Trophoblast cell (in vitro differentiated cells and primary cell): ENCODE results near the gene CHRNE.
A peak's percentile ranks its signal among the peaks of the same experiment; 100 is the strongest.
"Not testable (repeated sequence)": the region's sequence is repeated elsewhere in the genome, so short reads cannot be mapped to it uniquely, and the experiment has no call there.

Experiments used
- DNase-seq, 2 donors: peaks; one replicate each; pipeline ENCODE4 v3.0.0-alpha.2; 2016
- H2AFZ ChIP-seq: 2 replicates; pipeline ENCODE4 v1.6.1; 2013; ENCODE audit warnings: low read length, moderate library complexity, mild to moderate bottlenecking; ENCODE audit not compliant: insufficient read depth, poor library complexity
- H2AK5ac ChIP-seq: 2 replicates; pipeline ENCODE4 v1.6.1; 2013; ENCODE audit warnings: mild to moderate bottlenecking, low read length
- H2BK120ac ChIP-seq: 2 replicates; pipeline ENCODE4 v1.6.1; 2013; ENCODE audit warnings: low read length, mild to moderate bottlenecking, moderate library complexity; ENCODE audit not compliant: insufficient read depth, poor library complexity
- H2BK12ac ChIP-seq: 2 replicates; pipeline ENCODE4 v1.6.1; 2013; ENCODE audit warnings: mild to moderate bottlenecking, low read length, moderate library complexity
- H2BK5ac ChIP-seq: 2 replicates; pipeline ENCODE4 v1.6.1; 2013; ENCODE audit warnings: low read length, low read depth, moderate library complexity, mild to moderate bottlenecking; ENCODE audit not compliant: poor library complexity
- H3K14ac ChIP-seq: 2 replicates; pipeline ENCODE4 v1.6.1; 2013; ENCODE audit warnings: mild to moderate bottlenecking, low read length
- H3K18ac ChIP-seq: 2 replicates; pipeline ENCODE4 v1.6.1; 2013; ENCODE audit warnings: mild to moderate bottlenecking, low read length
- H3K23ac ChIP-seq: 2 replicates; pipeline ENCODE4 v1.6.1; 2013; ENCODE audit warnings: low read length
- H3K27ac ChIP-seq: 2 replicates; pipeline ENCODE4 v1.5.1; 2013; ENCODE audit warnings: low read depth, mild to moderate bottlenecking, inconsistent platforms, low read length, moderate library complexity
- H3K27me3 ChIP-seq: 2 replicates; pipeline ENCODE4 v1.6.1; 2013; ENCODE audit warnings: inconsistent platforms, mild to moderate bottlenecking, low read length, moderate library complexity; ENCODE audit not compliant: insufficient read depth
- H3K36me3 ChIP-seq, 2 experiments: 1 replicate in 1 of 2; 2 replicates in 1 of 2; pipeline ENCODE4 v1.6.1; 2013; ENCODE audit warnings: low read length in 2 of 2, mild to moderate bottlenecking in 2 of 2, moderate library complexity in 1 of 2; ENCODE audit not compliant: insufficient read depth in 2 of 2, control insufficient read depth in 1 of 2
- H3K4ac ChIP-seq: 2 replicates; pipeline ENCODE4 v1.6.1; 2013; ENCODE audit warnings: low read depth, mild to moderate bottlenecking, low read length, moderate library complexity
- H3K4me1 ChIP-seq, 2 experiments: 1 replicate in 1 of 2; 2 replicates in 1 of 2; pipeline ENCODE4 v1.6.1; 2013; ENCODE audit warnings: low read length in 2 of 2, mild to moderate bottlenecking in 2 of 2, moderate library complexity in 1 of 2; ENCODE audit not compliant: insufficient read depth in 2 of 2, control insufficient read depth in 1 of 2
- H3K4me2 ChIP-seq: 2 replicates; pipeline ENCODE4 v1.6.1; 2013; ENCODE audit warnings: inconsistent platforms, mild to moderate bottlenecking, low read length, moderate library complexity
- H3K4me3 ChIP-seq: 2 replicates; pipeline ENCODE4 v1.5.1; 2013; ENCODE audit warnings: mild to moderate bottlenecking, low read depth, low read length, inconsistent platforms
- H3K79me1 ChIP-seq: one replicate; pipeline ENCODE4 v1.6.1; 2013; ENCODE audit warnings: low read length
- H3K79me2 ChIP-seq: 2 replicates; pipeline ENCODE4 v1.6.1; 2013; ENCODE audit warnings: low read length, mild to moderate bottlenecking; ENCODE audit not compliant: control insufficient read depth, insufficient read depth, poor library complexity
- H3K9ac ChIP-seq: 2 replicates; pipeline ENCODE4 v1.6.1; 2013; ENCODE audit warnings: mild to moderate bottlenecking, low read length
- H3K9me3 ChIP-seq: 2 replicates; pipeline ENCODE4 v1.6.1; 2013; ENCODE audit warnings: low read depth, mild to moderate bottlenecking, control low read depth, inconsistent platforms, low read length; ENCODE audit not compliant: insufficient read depth
- H4K12ac ChIP-seq: 2 replicates; pipeline ENCODE4 v1.6.1; 2013; ENCODE audit warnings: low read depth, mild to moderate bottlenecking, low read length, moderate library complexity
- H4K8ac ChIP-seq: 2 replicates; pipeline ENCODE4 v1.6.1; 2013; ENCODE audit warnings: low read depth, mild to moderate bottlenecking, low read length, moderate library complexity
- H4K91ac ChIP-seq: one replicate; pipeline ENCODE4 v1.6.1; 2013; ENCODE audit warnings: low read depth, mild to moderate bottlenecking, low read length, moderate library complexity
- WGBS: extraction: QIAGEN DNeasy Blood & Tissue Kit; methylation state at CpG from one replicate; pipeline ENCODE4 v1.1.7; 2013; ENCODE audit warnings: missing lambda C conversion rate; ENCODE audit not compliant: insufficient read length, insufficient coverage; ENCODE audit errors: extremely low coverage; 5-methylcytosine and 5-hydroxymethylcytosine counted together

Gene CHRNE

DNA sequence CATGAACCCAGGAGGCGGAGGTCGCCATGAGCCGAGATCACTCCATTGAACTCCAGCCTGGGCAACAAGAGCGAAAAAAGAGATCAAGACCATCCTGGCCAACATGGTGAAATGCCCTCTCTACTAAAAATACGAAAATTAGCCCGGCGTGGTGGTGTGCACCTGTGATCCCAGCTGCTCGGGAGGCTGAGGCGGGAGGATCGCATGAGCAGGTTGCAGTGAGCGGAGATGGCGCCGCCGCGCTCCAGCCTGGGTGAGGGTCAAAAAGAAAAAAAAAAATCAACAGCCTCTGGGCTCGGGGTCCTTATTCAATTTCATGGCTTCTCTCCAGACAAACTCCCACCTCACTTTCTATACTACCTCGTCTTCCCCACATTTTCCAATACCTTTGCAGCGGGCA lies 26.0 kb upstream of the CHRNE start:
- Histone ChIP-seq H3K79me1 (no peaks in the 10 kb centered on the region), H2BK12ac (no peak overlapping the region), H3K9ac (no peak overlapping the region), H3K36me3 (peaks cover 4 to 5% of the 10 kb centered on the region in 2 experiments), H2AFZ (no peak overlapping the region), H3K27ac (no peak overlapping the region), H3K27me3 (no peaks in the 10 kb centered on the region), H4K91ac (no peak overlapping the region), H3K4ac (no peak overlapping the region), H3K4me1 (no peaks in the 10 kb centered on the region), H2AK5ac (no peak overlapping the region), H3K14ac (no peak overlapping the region), H3K4me2 (no peak overlapping the region), H2BK5ac (no peak overlapping the region), H3K23ac (no peak overlapping the region), H4K12ac (no peak overlapping the region), H3K18ac (no peak overlapping the region), H3K79me2 (no peaks in the 10 kb centered on the region), H4K8ac (no peak overlapping the region), H3K4me3 (no peak overlapping the region), H3K9me3 (peaks cover 2% of the 10 kb centered on the region), H2BK120ac (no peak overlapping the region)
- DNase-seq = no peak
- 100% methylated on average over 1 of the region's 18 CpGs for WGBS

DNA sequence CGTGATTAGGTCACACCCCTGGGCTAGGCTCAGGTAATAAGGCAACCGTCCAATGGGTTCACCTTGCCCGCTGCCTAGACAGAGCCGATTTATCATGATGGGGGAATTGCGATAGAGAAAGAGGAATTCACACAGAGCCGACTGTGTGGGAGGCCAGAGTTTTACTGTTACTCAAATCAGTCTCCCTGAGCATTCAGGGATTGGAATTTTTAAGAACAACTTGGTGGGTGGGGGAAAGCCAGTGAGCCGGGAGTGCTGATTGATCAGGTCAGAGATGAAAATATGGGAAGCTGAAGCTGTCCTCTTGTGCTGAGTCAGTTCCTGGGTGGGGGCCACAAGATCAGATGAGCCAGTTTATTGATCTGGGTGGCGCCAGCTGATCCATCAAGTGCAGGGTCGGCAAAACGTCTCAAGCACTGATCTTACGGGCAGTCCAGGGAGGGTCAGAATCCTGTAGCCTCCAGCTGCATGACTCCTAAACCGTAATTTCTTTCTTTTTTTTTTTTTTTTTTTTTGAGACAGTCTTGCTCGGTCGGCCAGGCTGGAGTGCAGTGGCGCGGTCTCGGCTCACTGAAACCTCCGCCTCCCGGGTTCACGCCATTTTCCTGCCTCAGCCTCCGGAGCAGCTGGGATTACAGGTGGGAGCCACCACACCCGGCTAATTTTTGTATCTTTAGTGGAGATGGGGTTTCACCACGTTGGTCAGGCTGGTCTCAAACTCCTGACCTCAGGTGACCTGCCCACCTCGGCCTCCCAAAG lies 23.9 kb upstream of the CHRNE start:
- WGBS = no CpG with 5 or more reads among the region's 24 CpGs
- H3K36me3 ChIP-seq, H3K27ac ChIP-seq, H4K12ac ChIP-seq, H3K9ac ChIP-seq, H3K79me2 ChIP-seq, H3K23ac ChIP-seq, H2BK12ac ChIP-seq, H3K18ac ChIP-seq, H2AK5ac ChIP-seq, H3K4me3 ChIP-seq, H3K4me1 ChIP-seq, H3K4ac ChIP-seq, H3K4me2 ChIP-seq, H2BK5ac ChIP-seq, H3K27me3 ChIP-seq, H2BK120ac ChIP-seq, H3K79me1 ChIP-seq, H3K9me3 ChIP-seq, DNase-seq, H3K14ac ChIP-seq, H4K91ac ChIP-seq, H2AFZ ChIP-seq, H4K8ac ChIP-seq: not testable (repeated sequence)

- Histone ChIP-seq H3K27me3 (no peaks in the 10 kb centered on the region), H2BK12ac (no peak overlapping the region)
- WGBS = no CpG with 5 or more reads among the region's 4 CpGs
These were observed 18.4 kb upstream of the CHRNE start for GRCh38 chr17:4921320-4921719.

DNA sequence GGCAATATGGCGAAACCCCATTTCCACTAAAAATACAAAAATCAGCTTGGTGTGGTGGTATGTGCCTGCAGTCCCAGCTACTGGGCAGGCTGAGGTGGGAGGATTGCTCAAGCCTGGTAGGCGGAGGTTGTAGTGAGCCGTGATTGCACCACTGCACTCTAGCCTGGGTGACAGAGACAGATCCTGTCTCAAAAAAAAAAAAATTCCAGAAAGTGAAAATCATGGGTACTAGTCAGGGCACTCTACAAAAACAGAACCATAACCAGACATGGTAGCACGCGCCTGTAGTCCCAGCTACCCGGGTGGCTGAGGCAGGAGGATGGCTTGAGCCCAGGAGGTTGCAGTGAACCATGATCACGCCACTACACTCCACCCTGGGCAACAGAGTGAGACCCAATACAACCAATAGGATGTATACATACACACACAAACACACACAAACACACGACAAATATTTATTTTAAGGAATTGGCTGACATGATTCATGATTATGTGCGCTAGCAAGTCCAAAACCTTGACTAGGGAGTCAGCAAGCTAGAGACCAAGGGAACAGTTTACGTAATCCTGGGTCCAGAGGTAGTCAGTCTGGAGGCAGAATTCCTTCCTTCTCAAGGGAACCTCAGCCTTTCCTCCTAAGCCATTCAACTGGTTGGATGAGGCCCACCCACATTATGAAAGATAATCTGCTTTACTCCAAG lies 17.6 kb upstream of the CHRNE start:
- no peaks in the 10 kb centered on the region for H3K79me2 ChIP-seq
- no peak overlapping the region for H3K23ac ChIP-seq
- no peak overlapping the region for H3K4me3 ChIP-seq
- no peak overlapping the region for H2BK5ac ChIP-seq
- peak; percentile 87 to 92 for DNase-seq
- H4K91ac ChIP-seq = peak overlapping the region; percentile 9
- H3K27me3 ChIP-seq = no peaks in the 10 kb centered on the region
- H3K79me1 ChIP-seq = peaks cover 3% of the 10 kb centered on the region
- H2BK120ac ChIP-seq = peak overlapping the region; percentile 12
- H2AK5ac ChIP-seq = no peak overlapping the region
- H3K4ac ChIP-seq = no peak overlapping the region
- H3K9ac ChIP-seq = no peak overlapping the region
- peaks cover 0 to under 1% of the 10 kb centered on the region in 2 experiments for H3K36me3 ChIP-seq
- no peak overlapping the region for H3K18ac ChIP-seq
- H3K4me1 ChIP-seq = peaks cover 6 to 10% of the 10 kb centered on the region in 2 experiments
- no peaks in the 10 kb centered on the region for H3K9me3 ChIP-seq
- no peak overlapping the region for H3K14ac ChIP-seq
- no peak overlapping the region for H3K4me2 ChIP-seq
- no peak overlapping the region for H4K12ac ChIP-seq
- H2BK12ac ChIP-seq = peak overlapping the region; percentile 6
- no peak overlapping the region for H2AFZ ChIP-seq
- H4K8ac ChIP-seq = peak overlapping the region; percentile 48
- no CpG with 5 or more reads among the region's 10 CpGs for WGBS
- peak overlapping the region; percentile 22 for H3K27ac ChIP-seq

More at GRCh38 chr17:4921320-4921719, 18.4 kb upstream of the CHRNE start:
- Histone ChIP-seq H3K79me2 (no peaks in the 10 kb centered on the region), H3K4me2 (no peak overlapping the region), H3K4ac (no peak overlapping the region), H4K91ac (no peak overlapping the region), H3K4me1 (peaks cover 6 to 10% of the 10 kb centered on the region in 2 experiments), H2BK5ac (no peak overlapping the region), H2AK5ac (no peak overlapping the region), H2AFZ (no peak overlapping the region), H3K9me3 (no peaks in the 10 kb centered on the region), H3K79me1 (peaks cover 3% of the 10 kb centered on the region), H3K4me3 (no peak overlapping the region), H3K36me3 (peaks cover 0 to 1% of the 10 kb centered on the region in 2 experiments), H3K14ac (no peak overlapping the region), H3K27ac (no peak overlapping the region), H3K18ac (no peak overlapping the region), H3K23ac (no peak overlapping the region), H2BK120ac (no peak overlapping the region), H4K8ac (no peak overlapping the region), H3K9ac (no peak overlapping the region), H4K12ac (no peak overlapping the region)
- DNase-seq = no peak
